ENCODE results near the gene GPRC5A. TPM values are rescaled to one million over a fixed set of nuclear protein-coding genes. Genes with fewer than 3 reads are reported as not detected.

GPRC5A gene
- total RNA-seq, 1 donor from 2014 or later, result 3.4 TPM

GRCh38 chr12:12891881-12892355 lies 556 bp downstream of the GPRC5A start:
- TF ChIP-seq CTCF (IDR thresholded peaks at IDR 0.05; ENCODE audit: unreplicated experiment), result no peak
- DNase-seq (ENCODE audit: low spot score), result no peak
- no peaks in the 10 kb centered on the region for H3K9me3 Mint-ChIP-seq (ENCODE audit: unreplicated experiment)
- H3K27me3 Mint-ChIP-seq (ENCODE audit: unreplicated experiment), result peaks cover 3% of the 10 kb centered on the region
- no peaks in the 10 kb centered on the region for H3K36me3 Mint-ChIP-seq (ENCODE audit: low read depth, unreplicated experiment)
- H3K4me3 Mint-ChIP-seq (ENCODE audit: unreplicated experiment), result peak overlapping the region; percentile 76
- peaks cover 7% of the 10 kb centered on the region for H3K4me1 Mint-ChIP-seq (ENCODE audit: unreplicated experiment)
- H3K27ac Mint-ChIP-seq (ENCODE audit: unreplicated experiment), result peak overlapping the region; percentile 57

- Mint-ChIP-seq H3K27ac (ENCODE audit: unreplicated experiment) (no peak overlapping the region), H3K9me3 (ENCODE audit: unreplicated experiment) (no peaks in the 10 kb centered on the region), H3K36me3 (ENCODE audit: low read depth, unreplicated experiment) (no peaks in the 10 kb centered on the region), H3K27me3 (ENCODE audit: unreplicated experiment) (peaks cover 3% of the 10 kb centered on the region), H3K4me3 (ENCODE audit: unreplicated experiment) (no peak overlapping the region), H3K4me1 (ENCODE audit: unreplicated experiment) (peaks cover 7% of the 10 kb centered on the region)
- no peak for TF ChIP-seq CTCF (IDR thresholded peaks at IDR 0.05; ENCODE audit: unreplicated experiment)
- no peak for DNase-seq (ENCODE audit: low spot score)
These were observed 1.3 kb downstream of the GPRC5A start for GRCh38 chr12:12892681-12893141.

- H3K4me3 Mint-ChIP-seq (ENCODE audit: unreplicated experiment), result no peak overlapping the region
- H3K27me3 Mint-ChIP-seq (ENCODE audit: unreplicated experiment), result peaks cover 3% of the 10 kb centered on the region
- H3K27ac Mint-ChIP-seq (ENCODE audit: unreplicated experiment), result no peak overlapping the region
These were observed 2.1 kb downstream of the GPRC5A start for GRCh38 chr12:12893438-12893837.

GRCh38 chr12:12896260-12896659 lies 4.9 kb downstream of the GPRC5A start:
- no peaks in the 10 kb centered on the region for H3K27me3 Mint-ChIP-seq (ENCODE audit: unreplicated experiment)
- no peak overlapping the region for H3K4me3 Mint-ChIP-seq (ENCODE audit: unreplicated experiment)
- DNase-seq (ENCODE audit: low spot score), result no peak
- H3K36me3 Mint-ChIP-seq (ENCODE audit: low read depth, unreplicated experiment), result no peaks in the 10 kb centered on the region
- H3K27ac Mint-ChIP-seq (ENCODE audit: unreplicated experiment), result no peak overlapping the region
- H3K4me1 Mint-ChIP-seq (ENCODE audit: unreplicated experiment), result peaks cover 3% of the 10 kb centered on the region
- H3K9me3 Mint-ChIP-seq (ENCODE audit: unreplicated experiment), result no peaks in the 10 kb centered on the region
- TF ChIP-seq CTCF (IDR thresholded peaks at IDR 0.05; ENCODE audit: unreplicated experiment), result no peak

More at GRCh38 chr12:12893438-12893837, 2.1 kb downstream of the GPRC5A start:
- DNase-seq (ENCODE audit: low spot score), result no peak
- Mint-ChIP-seq H3K4me1 (ENCODE audit: unreplicated experiment) (peaks cover 7% of the 10 kb centered on the region), H3K9me3 (ENCODE audit: unreplicated experiment) (no peaks in the 10 kb centered on the region), H3K36me3 (ENCODE audit: low read depth, unreplicated experiment) (no peaks in the 10 kb centered on the region)
- no peak for TF ChIP-seq CTCF (IDR thresholded peaks at IDR 0.05; ENCODE audit: unreplicated experiment)

- H3K4me1 Mint-ChIP-seq (ENCODE audit: unreplicated experiment), result peaks cover 7% of the 10 kb centered on the region
- H3K4me3 Mint-ChIP-seq (ENCODE audit: unreplicated experiment), result no peak overlapping the region
These were observed 5.9 kb downstream of the GPRC5A start for GRCh38 chr12:12897302-12897701.

More at GRCh38 chr12:12897302-12897701, 5.9 kb downstream of the GPRC5A start:
- Mint-ChIP-seq H3K27me3 (ENCODE audit: unreplicated experiment) (no peaks in the 10 kb centered on the region), H3K27ac (ENCODE audit: unreplicated experiment) (no peak overlapping the region), H3K9me3 (ENCODE audit: unreplicated experiment) (no peaks in the 10 kb centered on the region), H3K36me3 (ENCODE audit: low read depth, unreplicated experiment) (no peaks in the 10 kb centered on the region)
- no peak for DNase-seq (ENCODE audit: low spot score)
- TF ChIP-seq CTCF (IDR thresholded peaks at IDR 0.05; ENCODE audit: unreplicated experiment), result no peak

All from endothelial cell (in vitro differentiated cells).